ENCODE data around the gene TMC2.
"Not testable (repeated sequence)": the region's sequence is repeated elsewhere in the genome, so short reads cannot be mapped to it uniquely, and the experiment has no call there.

The TMC2 gene

DNA sequence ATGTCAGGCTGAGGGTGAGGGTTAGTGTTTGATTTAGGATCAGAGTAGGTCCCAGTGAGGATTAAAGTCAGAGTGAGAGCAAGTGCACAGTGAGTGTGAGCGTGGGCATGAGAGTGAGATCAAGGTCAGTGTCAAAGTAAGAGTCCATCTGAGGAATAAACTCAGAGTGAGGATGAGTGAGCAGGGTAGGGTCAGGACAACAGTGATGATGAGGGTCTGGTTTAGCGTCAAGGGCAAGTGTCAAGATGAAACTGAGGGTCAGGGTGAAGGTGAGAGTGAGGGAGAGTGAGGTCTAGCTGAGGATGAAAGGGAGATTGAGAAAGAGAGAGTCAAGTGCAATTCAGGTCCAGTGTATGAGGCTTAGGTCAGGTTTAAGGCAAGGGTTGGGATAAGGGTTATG, 20.0 kb upstream of the TMC2 start:
- Histone ChIP-seq H3K4me1 (ENCODE audit: control insufficient read depth, insufficient read depth, low read length) (no peaks in the 10 kb centered on the region), H3K36me3 (ENCODE audit: control insufficient read depth, insufficient read depth, low read length) (no peaks in the 10 kb centered on the region), H3K27me3 (ENCODE audit: control insufficient read depth, insufficient read depth, low read length) (peaks cover 98% of the 10 kb centered on the region), H3K9ac (ENCODE audit: low read depth, low read length) (no peak overlapping the region), H3K4me3 (ENCODE audit: low read depth, low read length) (no peak overlapping the region), H3K9me3 (ENCODE audit: control insufficient read depth, insufficient read depth, low read length) (no peaks in the 10 kb centered on the region)

DNA sequence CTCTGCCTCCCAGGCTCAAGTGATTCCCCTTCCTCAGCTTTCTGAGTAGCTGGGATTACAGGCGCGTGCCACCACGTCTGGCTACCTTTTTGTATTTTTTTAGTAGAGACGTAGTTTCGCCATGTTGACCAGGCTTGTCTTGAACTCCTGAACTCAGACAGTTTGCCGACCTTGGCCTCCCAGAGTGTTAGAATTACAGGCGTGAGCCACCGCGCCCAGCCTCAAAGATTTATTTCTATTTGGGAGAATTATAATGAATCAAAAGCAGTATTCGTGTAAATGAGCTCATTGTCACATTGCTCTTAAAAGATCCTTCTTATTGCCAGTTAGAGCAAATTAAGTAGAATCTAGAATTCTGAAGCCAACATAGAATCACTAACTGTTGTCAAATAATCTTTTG, 18.3 kb upstream of the TMC2 start:
- H3K9me3 ChIP-seq (ENCODE audit: control insufficient read depth, insufficient read depth, low read length): no peaks in the 10 kb centered on the region
- no peak overlapping the region for H3K9ac ChIP-seq (ENCODE audit: low read depth, low read length)
- no peaks in the 10 kb centered on the region for H3K4me1 ChIP-seq (ENCODE audit: control insufficient read depth, insufficient read depth, low read length)
- no peaks in the 10 kb centered on the region for H3K36me3 ChIP-seq (ENCODE audit: control insufficient read depth, insufficient read depth, low read length)
- peaks cover 98% of the 10 kb centered on the region for H3K27me3 ChIP-seq (ENCODE audit: control insufficient read depth, insufficient read depth, low read length)
- H3K4me3 ChIP-seq (ENCODE audit: low read depth, low read length): no peak overlapping the region

DNA sequence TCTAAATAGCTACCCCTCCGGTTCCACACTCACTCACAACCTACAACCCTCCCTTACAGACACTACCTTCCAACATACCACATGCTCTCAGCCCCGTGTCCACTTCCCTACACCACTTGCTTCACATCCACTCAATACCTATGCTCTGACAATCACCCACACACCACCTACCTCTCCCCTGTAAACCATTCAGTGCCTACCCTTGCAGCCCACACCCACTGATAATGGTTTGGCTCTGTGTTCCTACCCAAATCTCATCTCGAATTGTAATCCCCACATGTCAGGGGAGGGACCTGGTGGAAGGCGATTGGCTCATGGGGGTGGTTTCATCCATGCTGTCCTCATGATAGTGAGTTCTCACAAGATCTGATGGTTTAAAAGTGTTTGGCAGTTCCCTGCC, 17.8 kb upstream of the TMC2 start:
- Histone ChIP-seq H3K9ac (ENCODE audit: low read depth, low read length) (no peak overlapping the region), H3K36me3 (ENCODE audit: control insufficient read depth, insufficient read depth, low read length) (no peaks in the 10 kb centered on the region), H3K27me3 (ENCODE audit: control insufficient read depth, insufficient read depth, low read length) (peaks cover 97% of the 10 kb centered on the region), H3K4me1 (ENCODE audit: control insufficient read depth, insufficient read depth, low read length) (no peaks in the 10 kb centered on the region), H3K9me3 (ENCODE audit: control insufficient read depth, insufficient read depth, low read length) (no peaks in the 10 kb centered on the region), H3K4me3 (ENCODE audit: low read depth, low read length) (no peak overlapping the region)

DNA sequence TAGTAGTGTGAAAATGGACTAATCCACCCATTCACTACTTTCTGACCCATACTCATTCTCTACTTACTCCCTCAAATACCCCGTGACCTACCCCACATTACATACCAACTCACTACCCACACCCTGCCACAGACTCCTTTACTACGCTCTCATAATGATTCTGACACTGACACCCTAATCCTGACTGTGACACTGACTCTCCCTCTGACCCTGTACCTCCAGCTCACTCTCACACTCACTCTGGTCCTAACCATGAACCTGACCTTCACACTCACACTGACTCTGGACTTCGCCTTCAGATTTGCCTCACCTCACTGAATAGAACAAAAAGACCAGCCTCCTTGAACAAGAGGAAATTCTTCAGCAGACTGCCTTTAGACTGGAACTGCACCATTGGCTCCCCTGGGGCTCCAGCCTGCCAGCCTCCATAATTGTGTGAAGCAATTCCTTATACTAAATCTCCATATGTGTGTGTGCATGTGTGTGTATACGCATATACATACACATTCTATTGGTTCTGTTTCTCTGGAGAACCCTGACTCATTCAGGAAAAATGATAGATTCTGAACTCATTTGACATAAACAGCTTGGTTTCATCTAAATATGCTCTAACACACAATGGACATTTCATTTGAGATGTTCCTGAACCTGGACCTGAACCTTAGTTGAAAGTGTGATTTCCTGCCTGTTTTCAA, 17.1 kb upstream of the TMC2 start:
- no peak overlapping the region for H3K4me3 ChIP-seq (ENCODE audit: low read depth, low read length)
- no peaks in the 10 kb centered on the region for H3K9me3 ChIP-seq (ENCODE audit: control insufficient read depth, insufficient read depth, low read length)
- H3K9ac ChIP-seq (ENCODE audit: low read depth, low read length): no peak overlapping the region
- no peaks in the 10 kb centered on the region for H3K4me1 ChIP-seq (ENCODE audit: control insufficient read depth, insufficient read depth, low read length)
- H3K27me3 ChIP-seq (ENCODE audit: control insufficient read depth, insufficient read depth, low read length): peaks cover 97% of the 10 kb centered on the region
- H3K36me3 ChIP-seq (ENCODE audit: control insufficient read depth, insufficient read depth, low read length): no peaks in the 10 kb centered on the region

DNA sequence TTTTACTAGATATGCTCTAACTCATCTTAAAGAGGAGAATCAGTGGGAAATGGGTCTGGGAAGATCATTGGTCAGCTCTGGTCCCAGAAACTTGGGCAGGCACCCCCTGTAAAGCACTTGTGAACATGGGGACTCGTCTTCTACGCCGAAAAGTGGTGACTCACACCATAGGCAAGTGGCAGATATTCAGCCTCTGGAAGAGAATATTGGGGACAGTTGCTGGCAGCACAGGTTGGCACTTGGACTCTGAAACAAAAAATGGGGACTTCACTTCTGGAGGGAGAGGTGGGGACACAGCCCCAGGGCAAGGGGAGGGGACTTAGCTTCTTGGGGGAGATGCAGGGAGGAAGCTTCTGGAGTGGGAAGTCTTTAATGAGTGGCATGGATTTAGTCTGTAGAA, 15.8 kb upstream of the TMC2 start:
- Histone ChIP-seq H3K9me3 (ENCODE audit: control insufficient read depth, insufficient read depth, low read length) (no peaks in the 10 kb centered on the region), H3K9ac (ENCODE audit: low read depth, low read length) (no peak overlapping the region), H3K36me3 (ENCODE audit: control insufficient read depth, insufficient read depth, low read length) (no peaks in the 10 kb centered on the region), H3K4me1 (ENCODE audit: control insufficient read depth, insufficient read depth, low read length) (peaks cover 2% of the 10 kb centered on the region), H3K27me3 (ENCODE audit: control insufficient read depth, insufficient read depth, low read length) (peaks cover 89% of the 10 kb centered on the region), H3K4me3 (ENCODE audit: low read depth, low read length) (no peak overlapping the region)

DNA sequence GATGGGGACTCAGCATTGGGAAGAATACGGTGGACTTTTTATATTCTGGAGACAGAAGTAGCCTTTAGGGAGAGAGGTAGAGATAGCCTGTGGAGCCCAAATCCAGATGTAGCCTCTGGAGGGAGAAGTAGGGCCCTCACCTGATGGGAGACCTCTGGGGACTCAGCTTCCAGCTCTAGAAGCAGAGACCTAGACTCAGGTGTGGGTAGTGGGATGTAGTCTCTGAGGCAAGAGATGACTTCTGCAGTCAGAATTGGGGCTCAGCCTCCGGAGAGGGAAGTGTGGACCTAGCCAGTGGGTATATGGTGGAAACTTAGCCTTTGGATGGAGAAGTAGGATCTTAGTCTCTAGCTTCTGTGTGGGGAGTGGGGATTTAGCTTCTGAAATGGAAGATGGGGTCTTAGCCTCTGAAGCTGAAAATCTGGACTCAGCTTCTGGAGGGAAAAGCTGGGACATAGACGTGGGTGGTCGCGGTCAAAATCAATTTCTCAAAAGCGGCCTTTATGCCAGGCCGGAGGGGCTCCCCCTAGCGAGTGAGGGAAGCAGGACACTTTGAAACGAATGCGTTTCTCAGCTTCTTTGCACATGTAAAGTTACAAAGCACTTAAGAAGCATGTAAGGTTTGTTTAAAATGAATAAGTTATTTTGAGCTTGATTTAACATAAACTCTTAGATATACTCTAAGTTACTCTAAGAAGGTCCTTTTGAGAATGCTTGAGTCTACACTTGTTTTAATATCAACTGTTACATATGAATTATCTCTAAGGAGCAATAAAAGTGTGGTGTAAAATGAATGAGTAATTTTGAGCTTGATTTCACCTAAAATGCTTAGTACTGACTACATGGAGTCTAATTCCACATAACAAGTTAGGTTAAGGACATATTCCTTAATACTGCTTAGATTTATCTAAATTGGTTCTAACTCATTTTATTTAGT, 14.7 kb upstream of the TMC2 start:
- H3K4me1 ChIP-seq (ENCODE audit: control insufficient read depth, insufficient read depth, low read length): peaks cover 2% of the 10 kb centered on the region
- H3K9me3 ChIP-seq (ENCODE audit: control insufficient read depth, insufficient read depth, low read length): no peaks in the 10 kb centered on the region
- peak overlapping the region; percentile 18 for H3K4me3 ChIP-seq (ENCODE audit: low read depth, low read length)
- peaks cover 89% of the 10 kb centered on the region for H3K27me3 ChIP-seq (ENCODE audit: control insufficient read depth, insufficient read depth, low read length)
- H3K36me3 ChIP-seq (ENCODE audit: control insufficient read depth, insufficient read depth, low read length): no peaks in the 10 kb centered on the region
- no peak overlapping the region for H3K9ac ChIP-seq (ENCODE audit: low read depth, low read length)

DNA sequence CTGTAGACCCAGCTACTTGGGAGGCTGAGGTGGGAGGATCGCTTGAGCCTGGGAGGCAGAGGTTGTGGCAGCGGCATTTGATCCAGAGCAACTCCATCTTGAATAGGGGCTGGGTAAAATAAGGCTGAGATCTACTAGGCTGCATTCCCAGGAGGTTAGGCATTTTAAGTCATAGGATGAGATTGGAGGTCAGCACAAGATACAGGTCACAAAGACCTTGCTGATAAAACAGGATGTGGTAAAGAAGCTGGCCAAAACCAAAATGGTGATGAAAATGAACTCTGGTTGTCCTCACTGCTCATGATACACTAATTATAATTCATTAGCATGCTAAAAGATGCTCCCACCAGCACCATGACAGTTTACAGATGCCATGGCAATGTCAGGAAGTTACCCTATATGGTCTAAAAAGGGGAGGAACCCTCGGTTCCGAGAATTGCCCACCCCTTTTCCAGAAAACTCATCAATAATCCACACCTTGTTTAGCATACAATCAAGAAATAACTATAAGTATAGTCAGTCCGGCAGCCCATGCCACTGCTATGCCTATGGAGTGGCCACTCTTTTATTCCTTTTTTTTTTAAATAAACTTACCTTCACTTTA, 13.4 kb upstream of the TMC2 start:
- H3K36me3 ChIP-seq (ENCODE audit: control insufficient read depth, insufficient read depth, low read length); H3K4me1 ChIP-seq (ENCODE audit: control insufficient read depth, insufficient read depth, low read length); H3K9ac ChIP-seq (ENCODE audit: low read depth, low read length); H3K9me3 ChIP-seq (ENCODE audit: control insufficient read depth, insufficient read depth, low read length); H3K4me3 ChIP-seq (ENCODE audit: low read depth, low read length): not testable (repeated sequence)
- peaks cover 91% of the 10 kb centered on the region for H3K27me3 ChIP-seq (ENCODE audit: control insufficient read depth, insufficient read depth, low read length)

DNA sequence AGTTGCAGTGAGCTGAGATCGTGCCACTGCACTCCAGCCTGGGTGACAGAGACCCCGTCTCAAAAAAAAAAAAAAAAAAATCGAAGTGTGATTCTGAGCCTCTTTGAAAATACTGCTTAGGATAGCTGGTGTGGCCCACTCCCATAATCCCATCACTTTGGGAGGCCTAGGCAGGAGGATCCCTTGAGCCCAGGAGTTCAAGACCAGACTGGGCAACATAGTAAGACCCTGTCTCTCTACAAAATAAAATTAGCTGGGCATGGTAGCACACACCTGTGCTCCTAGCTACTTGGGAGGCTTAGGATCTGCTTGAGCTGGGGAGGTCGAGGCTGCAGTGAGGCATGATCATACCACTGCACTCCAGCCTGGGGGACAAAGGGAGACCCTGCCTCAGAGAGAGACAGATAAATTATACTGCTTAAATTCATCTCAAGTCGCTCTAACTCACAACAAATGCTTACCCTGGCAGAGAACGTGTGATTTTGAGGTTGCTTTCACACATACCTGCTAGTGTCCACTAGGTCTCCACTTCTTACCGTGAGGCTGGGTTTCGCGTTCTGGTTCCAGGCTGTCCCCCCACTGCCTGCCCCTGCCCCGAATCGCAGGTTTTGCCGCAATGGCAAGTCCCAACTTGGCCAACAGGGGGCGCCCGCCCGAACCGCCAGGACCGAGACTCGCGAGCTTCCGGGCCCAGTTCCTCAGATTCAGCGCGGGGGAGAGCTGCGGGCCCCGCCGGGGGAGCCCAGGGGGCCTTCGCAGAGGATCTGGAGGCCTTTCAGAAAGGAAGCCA, 12.3 kb upstream of the TMC2 start:
- no peaks in the 10 kb centered on the region for H3K36me3 ChIP-seq (ENCODE audit: control insufficient read depth, insufficient read depth, low read length)
- H3K9ac ChIP-seq (ENCODE audit: low read depth, low read length): peak overlapping the region; percentile 70
- no peaks in the 10 kb centered on the region for H3K9me3 ChIP-seq (ENCODE audit: control insufficient read depth, insufficient read depth, low read length)
- H3K27me3 ChIP-seq (ENCODE audit: control insufficient read depth, insufficient read depth, low read length): peaks cover 91% of the 10 kb centered on the region
- H3K4me1 ChIP-seq (ENCODE audit: control insufficient read depth, insufficient read depth, low read length): peaks cover 2% of the 10 kb centered on the region
- H3K4me3 ChIP-seq (ENCODE audit: low read depth, low read length): peak overlapping the region; percentile 69

DNA sequence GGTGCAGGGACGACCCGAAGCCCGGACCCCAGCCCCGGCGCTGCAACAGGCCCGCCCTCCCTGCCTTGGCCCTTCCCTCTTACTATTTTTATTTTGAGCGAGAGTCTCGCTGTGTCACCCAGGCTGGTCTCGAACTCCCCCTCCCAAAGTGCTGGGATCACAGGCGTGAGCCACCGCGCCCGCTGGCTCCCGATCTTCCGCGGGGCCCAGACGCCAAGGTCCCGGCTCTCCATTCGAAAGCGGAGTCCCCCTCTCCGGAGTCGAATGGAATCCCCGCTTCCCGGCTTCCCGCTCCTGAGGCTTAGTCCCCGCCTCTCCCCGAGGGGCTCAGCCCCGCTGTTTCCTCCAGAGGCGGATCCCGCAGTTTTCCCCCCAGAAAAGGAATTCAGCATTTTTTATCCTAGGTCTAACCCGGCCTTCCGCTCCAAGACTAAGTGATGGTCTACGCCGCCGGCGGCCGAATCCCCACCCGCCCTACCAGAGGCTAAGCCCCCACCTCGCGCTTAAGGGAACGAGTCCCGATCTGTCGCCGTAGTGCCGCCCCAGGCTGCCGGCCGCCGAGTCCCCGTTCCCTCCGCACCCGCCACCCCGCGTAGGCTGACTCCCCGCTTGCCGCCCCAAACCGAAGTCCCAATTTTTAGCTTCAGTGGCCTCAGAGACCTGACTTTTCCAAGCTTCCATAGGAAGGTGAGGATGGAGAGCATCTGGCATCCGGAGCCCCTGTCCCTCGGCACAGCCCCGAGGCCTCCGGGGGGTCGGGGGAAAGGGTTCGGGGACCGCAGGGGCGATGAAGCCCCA, 11.5 kb upstream of the TMC2 start:
- H3K9me3 ChIP-seq (ENCODE audit: control insufficient read depth, insufficient read depth, low read length): no peaks in the 10 kb centered on the region
- peaks cover 90% of the 10 kb centered on the region for H3K27me3 ChIP-seq (ENCODE audit: control insufficient read depth, insufficient read depth, low read length)
- peak overlapping the region; percentile 70 for H3K9ac ChIP-seq (ENCODE audit: low read depth, low read length)
- H3K36me3 ChIP-seq (ENCODE audit: control insufficient read depth, insufficient read depth, low read length): no peaks in the 10 kb centered on the region
- peaks cover 2% of the 10 kb centered on the region for H3K4me1 ChIP-seq (ENCODE audit: control insufficient read depth, insufficient read depth, low read length)
- peak overlapping the region; percentile 69 for H3K4me3 ChIP-seq (ENCODE audit: low read depth, low read length)

DNA sequence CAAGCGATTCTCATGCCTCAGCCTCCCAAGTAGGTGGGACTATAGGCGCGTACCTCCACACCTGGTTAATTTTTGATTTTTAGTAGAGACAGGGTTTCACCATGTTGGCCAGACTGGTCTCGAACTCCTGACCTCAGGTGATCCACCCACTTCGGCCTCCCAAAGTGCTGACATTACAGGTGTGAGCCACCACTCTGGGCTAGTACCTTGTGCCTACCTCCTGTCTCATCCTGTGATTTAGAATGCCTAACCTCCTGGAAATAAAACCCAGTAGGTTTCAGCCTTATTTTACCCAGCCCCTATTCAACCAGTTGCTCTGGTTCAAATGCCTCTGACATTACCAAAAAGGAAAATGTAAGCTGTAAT, 10.2 kb upstream of the TMC2 start:
- H3K9me3 ChIP-seq (ENCODE audit: control insufficient read depth, insufficient read depth, low read length); H3K4me1 ChIP-seq (ENCODE audit: control insufficient read depth, insufficient read depth, low read length); H3K36me3 ChIP-seq (ENCODE audit: control insufficient read depth, insufficient read depth, low read length); H3K9ac ChIP-seq (ENCODE audit: low read depth, low read length); H3K4me3 ChIP-seq (ENCODE audit: low read depth, low read length): not testable (repeated sequence)
- peaks cover 78% of the 10 kb centered on the region for H3K27me3 ChIP-seq (ENCODE audit: control insufficient read depth, insufficient read depth, low read length)

DNA sequence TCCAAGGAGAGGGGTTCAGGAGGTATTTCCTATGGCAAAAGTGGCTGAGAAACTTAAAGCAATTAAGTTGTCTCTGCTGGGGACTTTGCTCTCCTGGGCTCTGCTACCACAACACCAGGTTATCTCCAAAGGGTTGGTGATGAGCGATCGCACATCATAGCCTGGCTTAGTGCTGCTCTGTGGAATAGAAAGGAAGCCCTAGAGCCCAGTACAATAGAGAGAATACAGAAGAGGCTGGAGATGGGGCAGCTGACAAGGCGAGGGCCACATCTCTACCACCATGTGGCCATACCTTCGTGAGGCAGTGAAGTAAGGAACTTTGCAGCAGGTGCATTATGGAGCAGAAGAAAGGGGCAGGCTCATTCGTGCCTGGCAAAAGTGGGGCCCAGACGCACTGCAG, 8.6 kb upstream of the TMC2 start:
- Histone ChIP-seq H3K36me3 (ENCODE audit: control insufficient read depth, insufficient read depth, low read length) (no peaks in the 10 kb centered on the region), H3K27me3 (ENCODE audit: control insufficient read depth, insufficient read depth, low read length) (peaks cover 63% of the 10 kb centered on the region), H3K9ac (ENCODE audit: low read depth, low read length) (no peak overlapping the region), H3K4me1 (ENCODE audit: control insufficient read depth, insufficient read depth, low read length) (peaks cover 2% of the 10 kb centered on the region), H3K4me3 (ENCODE audit: low read depth, low read length) (no peak overlapping the region), H3K9me3 (ENCODE audit: control insufficient read depth, insufficient read depth, low read length) (no peaks in the 10 kb centered on the region)

Measured in iPS-15b (cell line).